HepG2 (cell line): Measurements from ENCODE around the gene NEURL2. TPM values are rescaled to one million over a fixed set of nuclear protein-coding genes. Genes with fewer than 3 reads are reported as not detected.
A peak's percentile ranks its signal among the peaks of the same experiment; 100 is the strongest.

Source experiments
- ADNP ChIP-seq: sonication (generic); formaldehyde crosslinking; IDR thresholded peaks from 2 replicates; pipeline ENCODE4 v1.4.0; 2020; ENCODE audit warnings: missing genetic modification reagents
- AFF4 ChIP-seq: sonication (generic); formaldehyde crosslinking; IDR thresholded peaks from 2 replicates; pipeline ENCODE4 v1.4.0; 2020; ENCODE audit warnings: missing genetic modification reagents
- ARID5B ChIP-seq: IDR thresholded peaks from 2 replicates; pipeline ENCODE4 v1.4.0; 2020; ENCODE audit warnings: mild to moderate bottlenecking, missing genetic modification reagents
- DDIT3 ChIP-seq: sonication (generic); formaldehyde crosslinking; IDR thresholded peaks from 2 replicates; pipeline ENCODE4 v1.4.0; 2020; ENCODE audit warnings: mild to moderate bottlenecking, missing genetic modification reagents
- HES4 ChIP-seq: sonication (generic); formaldehyde crosslinking; IDR thresholded peaks from 2 replicates; pipeline ENCODE4 v1.9.0; 2021; ENCODE audit warnings: mild to moderate bottlenecking, missing genetic modification reagents, borderline replicate concordance
- HOXA7 ChIP-seq: sonication (generic); formaldehyde crosslinking; IDR thresholded peaks from 2 replicates; pipeline ENCODE4 v1.8.1; 2022; ENCODE audit warnings: mild to moderate bottlenecking, missing genetic modification reagents, moderate library complexity
- PRDM10 ChIP-seq: sonication (generic); formaldehyde crosslinking; IDR thresholded peaks from 2 replicates; pipeline ENCODE4 v1.4.0; 2020; ENCODE audit warnings: low read depth, missing genetic modification reagents
- RARG ChIP-seq: sonication (generic); formaldehyde crosslinking; IDR thresholded peaks from 2 replicates; pipeline ENCODE4 v1.4.0; 2020; ENCODE audit warnings: low read depth, mild to moderate bottlenecking, missing genetic modification reagents
- SALL1 ChIP-seq: sonication (generic); formaldehyde crosslinking; IDR thresholded peaks from 2 replicates; pipeline ENCODE4 v1.8.0; 2022; ENCODE audit warnings: mild to moderate bottlenecking, missing genetic modification reagents
- SIX1 ChIP-seq: sonication (generic); formaldehyde crosslinking; IDR thresholded peaks from 2 replicates; pipeline ENCODE4 v1.4.0; 2020; ENCODE audit warnings: missing genetic modification reagents, borderline replicate concordance
- UBTF ChIP-seq: sonication (generic); formaldehyde crosslinking; IDR thresholded peaks from 2 replicates; pipeline ENCODE4 v1.4.0; 2020; ENCODE audit warnings: mild to moderate bottlenecking, missing genetic modification reagents
- ZFP36L1 ChIP-seq: sonication (generic); formaldehyde crosslinking; IDR thresholded peaks from 2 replicates; pipeline ENCODE4 v1.8.0; 2022; ENCODE audit warnings: mild to moderate bottlenecking, missing genetic modification reagents, moderate library complexity
- ZNF547 ChIP-seq: sonication (generic); formaldehyde crosslinking; IDR thresholded peaks from 2 replicates; pipeline ENCODE4 v1.5.1; 2020; ENCODE audit warnings: mild to moderate bottlenecking, missing genetic modification reagents
- polyA plus RNA-seq, 8 experiments: library from polyadenylated mRNA; depleted of rRNA in 3 of 8; stranded (reverse) in 7 of 8; unstranded in 1 of 8; fragments of >200 nt; fragmentation: Illumina TruSeq in 4 of 8; extraction: Trizol in 4 of 8; gene quantifications; 2 replicates each; pipeline versions ENCODE4 v1.2.1 to v1.2.3, GENCODE V29; 2011 to 2016; ENCODE audit warnings: low read depth in 4 of 8, missing spikeins in 1 of 8, mixed read lengths in 1 of 8; ENCODE audit not compliant: insufficient read depth in 1 of 8
- total RNA-seq, 5 experiments: library from RNA; depleted of rRNA; stranded (reverse); fragments of >200 nt; fragmentation: Illumina TruSeq; extraction: Trizol; gene quantifications; 2 replicates each; pipeline ENCODE4 v1.2.3, GENCODE V29; 2016; ENCODE audit warnings: low read depth in 1 of 5

NEURL2 gene
- total and polyA plus RNA-seq, 2 of the 13 experiments (the other 11 are each of a cell fraction or from before 2014, with no cell fraction given), result 7.2 to 9.7 TPM

- TF ChIP-seq UBTF (peak; percentile 52; the same call in 1 of the 2 replicates), ADNP (CRISPR knock-in tag) (no peak), ARID5B (CRISPR knock-in tag) (peak; percentile 37; the same call in 1 of the 2 replicates), HES4 (CRISPR knock-in tag) (peak; percentile 57; the same call in 1 of the 2 replicates), ZNF547 (0 out of 2 replicates have a peak, but pooled peaks have one; percentile 13), ZFP36L1 (CRISPR knock-in tag) (0 out of 2 replicates have a peak, but pooled peaks have one; percentile 2), PRDM10 (peak; percentile 87), AFF4 (CRISPR knock-in tag) (no peak), HOXA7 (CRISPR knock-in tag) (no peak), SALL1 (CRISPR knock-in tag) (peak; percentile 85), DDIT3 (CRISPR knock-in tag) (no peak; the same call in 1 of the 2 replicates), SIX1 (peak; percentile 61; the same call in 1 of the 2 replicates), RARG (CRISPR knock-in tag) (no peak; the same call in 1 of the 2 replicates)
Measured at GRCh38 chr20:45933266-45934045, 42.4 kb upstream of the NEURL2 start (continued).
